K562 (cell line): ENCODE results near the gene SPAG16. TPM values are rescaled to one million over a fixed set of nuclear protein-coding genes. Genes with fewer than 3 reads are reported as not detected.

ENCODE experiments used
- ATAC-seq: fragments of 200-7000 bp; cut with Tn5 transposase; 3 replicates; pipeline ENCODE4 v1.9.1; 2020; ENCODE audit warnings: moderate library complexity
- BruUV-seq: library from RNA; stranded (reverse); fragments of 400-500 nt; replicated peaks from 2 replicates; lab custom pipeline; 2021; lab: Mats Ljungman, UMichigan
- CTCF ChIA-PET: fragments of 300-600 bp; formaldehyde crosslinking; extraction: SDS; loops from one replicate; lab custom pipeline; 2021; ENCODE audit warnings: low intra/inter-chr PET ratio; lab: Yijun Ruan, JAX
- POLR2A ChIA-PET: fragments of 300-600, 350-650 bp; sonication (Branson Sonifier 250); formaldehyde crosslinking; extraction: SDS; loops from one replicate; lab custom pipeline; 2021; ENCODE audit warnings: antibody characterized with exemption, inconsistent platforms; lab: Yijun Ruan, JAX
- DNase-seq, 4 experiments: peaks; one replicate each; pipeline versions ENCODE4 v3.0.0 to v3.0.0-alpha.2; 2011 to 2018; ENCODE audit warnings: low spot score in 3 of 4, mixed read lengths in 3 of 4; ENCODE audit errors: extremely low read depth in 1 of 4
- FAIRE-seq: peaks from 2 replicates; lab custom pipeline; 2011; peaks lifted over from hg19 to GRCh38; lab: Jason Lieb, UNC
- H2AFZ ChIP-seq: 2 replicates; pipeline ENCODE4 v1.6.0; 2011; ENCODE audit warnings: low read depth, low read length, control low read depth, inconsistent platforms
- H3K27ac ChIP-seq: fragments of 200-600 bp; 3 replicates; pipeline ENCODE4 v1.8.0; 2011; ENCODE audit warnings: low read depth, mild to moderate bottlenecking, control low read depth, inconsistent platforms, low read length, moderate library complexity, mixed read lengths; ENCODE audit errors: extremely low read depth
- H3K27me3 ChIP-seq, 2 experiments: fragments of 300-600 bp in 1 of 2; 2 replicates in 1 of 2; 3 replicates in 1 of 2; pipeline versions ENCODE4 v1.6.0 to v1.8.0; 2011; ENCODE audit warnings: inconsistent platforms in 2 of 2, low read length in 2 of 2, mild to moderate bottlenecking in 1 of 2, mixed read lengths in 1 of 2, moderate library complexity in 1 of 2; ENCODE audit not compliant: control insufficient read depth in 2 of 2, insufficient read depth in 2 of 2
- H3K36me3 ChIP-seq: fragments of 300-600 bp; 3 replicates; pipeline ENCODE4 v1.8.0; 2011; ENCODE audit warnings: mild to moderate bottlenecking, low read length, inconsistent platforms; ENCODE audit not compliant: control insufficient read depth, insufficient read depth
- H3K4me1 ChIP-seq, 2 experiments: fragments of 200-600 bp in 1 of 2; replicated peaks in 1 of 2; 2 replicates in 1 of 2; 3 replicates in 1 of 2; pipeline versions ENCODE4 v1.5.1 to v1.8.0; 2011; ENCODE audit warnings: inconsistent platforms in 2 of 2, low read length in 2 of 2, mild to moderate bottlenecking in 1 of 2, mixed read lengths in 1 of 2, moderate library complexity in 1 of 2; ENCODE audit not compliant: control insufficient read depth in 2 of 2, insufficient read depth in 2 of 2
- H3K4me2 ChIP-seq: 2 replicates; pipeline ENCODE4 v1.6.1; 2011; ENCODE audit warnings: low read length, control low read depth, inconsistent platforms, mixed read lengths; ENCODE audit not compliant: insufficient read depth
- H3K4me3 ChIP-seq: fragments of 200-600 bp; sonication (generic), shearing (Covaris generic); 2 replicates; pipeline ENCODE4 v1.5.1; 2016; ENCODE audit warnings: control low read depth, inconsistent platforms
- H3K79me2 ChIP-seq: fragments of 200-600 bp; 3 replicates; pipeline ENCODE4 v1.8.0; 2011; ENCODE audit warnings: low read length, inconsistent platforms; ENCODE audit not compliant: control insufficient read depth, insufficient read depth
- H3K9ac ChIP-seq, 2 experiments: 2 replicates each; pipeline versions ENCODE4 v1.6.0 to v1.6.1; 2011; ENCODE audit warnings: low read depth in 2 of 2, low read length in 2 of 2, control low read depth in 1 of 2, inconsistent platforms in 1 of 2, mild to moderate bottlenecking in 1 of 2, mixed read lengths in 1 of 2; ENCODE audit not compliant: insufficient read depth in 1 of 2
- H3K9me1 ChIP-seq: one replicate; pipeline ENCODE4 v1.6.0; 2011; ENCODE audit warnings: inconsistent platforms, mild to moderate bottlenecking, low read length, moderate library complexity; ENCODE audit not compliant: control insufficient read depth, insufficient read depth
- H3K9me3 ChIP-seq: replicated peaks from 2 replicates; pipeline ENCODE4 v1.5.1; 2011; ENCODE audit warnings: low read depth, low read length, inconsistent platforms; ENCODE audit not compliant: control insufficient read depth, insufficient read depth
- H4K20me1 ChIP-seq: replicated peaks from 2 replicates; pipeline ENCODE4 v1.6.1; 2011; ENCODE audit warnings: low read length, inconsistent platforms, mixed read lengths; ENCODE audit not compliant: control insufficient read depth, insufficient read depth
- ELF2 ChIP-seq: fragments of 250-450 bp; sonication (Bioruptor Pico); IDR thresholded peaks from 2 replicates; pipeline ENCODE4 v1.5.0; 2021; ENCODE audit warnings: mild to moderate bottlenecking
- ELF4 ChIP-seq: fragments of 450-650 bp; formaldehyde crosslinking; IDR thresholded peaks from 2 replicates; pipeline ENCODE4 v1.4.0; 2022; ENCODE audit warnings: missing genetic modification characterization
- GABPB1 ChIP-seq: sonication (generic); formaldehyde crosslinking; IDR thresholded peaks from 2 replicates; pipeline ENCODE4 v1.8.0; 2022; ENCODE audit warnings: mild to moderate bottlenecking, missing genetic modification reagents
- IFI16 ChIP-seq: fragments of 250-450 bp; sonication (Bioruptor Pico); IDR thresholded peaks from 2 replicates; pipeline ENCODE4 v2.1.2; 2022; ENCODE audit warnings: mild to moderate bottlenecking, inconsistent platforms
- STAG1 ChIP-seq: sonication (generic); formaldehyde crosslinking; IDR thresholded peaks from 2 replicates; pipeline ENCODE4 v1.5.0; 2020; ENCODE audit warnings: missing genetic modification reagents, borderline replicate concordance
- ZC3H4 ChIP-seq: sonication (generic); formaldehyde crosslinking; IDR thresholded peaks from 2 replicates; pipeline ENCODE4 v1.9.0; 2021; ENCODE audit warnings: missing genetic modification reagents, borderline replicate concordance
- WGBS: fragments of 100-300 bp; shearing (Covaris generic); methylation state at CpG from one replicate; pipeline ENCODE4 v1.1.6; 2016; ENCODE audit warnings: low coverage, mixed read lengths; ENCODE audit not compliant: insufficient coverage; ENCODE audit errors: missing lambda C conversion rate; 5-methylcytosine and 5-hydroxymethylcytosine counted together
- in situ Hi-C: fragments of 300-500 bp; cut with MboI; formaldehyde crosslinking; loops from 4 replicates; pipeline ENCODE4 v1.15.0; 2018; ENCODE audit warnings: inconsistent platforms, mixed read lengths
- intact Hi-C: fragments of 100-400 bp; cut with micrococcal nuclease; formaldehyde crosslinking; loops from 2 replicates; pipeline ENCODE4 v1.14.2; 2022
- polyA plus RNA-seq, 8 experiments: library from polyadenylated mRNA; depleted of rRNA in 4 of 8; stranded (reverse) in 5 of 8; unstranded in 3 of 8; fragments of >200 nt; fragmentation: Nextera tagmentation in 2 of 8; fragmentation: Illumina TruSeq in 1 of 8; extraction: Ambion mirVana in 2 of 8; extraction: Trizol in 1 of 8; gene quantifications; 2 replicates each; pipeline versions ENCODE4 v1.2.1 to v1.2.3, GENCODE V29; 2011 to 2014; ENCODE audit warnings: inconsistent platforms in 1 of 8, missing spikeins in 1 of 8
- total RNA-seq, 7 experiments: library from RNA; depleted of rRNA in 6 of 7; stranded (reverse); fragments of >200 nt in 6 of 7; fragmentation: Illumina TruSeq in 2 of 7; extraction: Trizol in 2 of 7; gene quantifications; 2 replicates each; pipeline versions ENCODE4 v1.2.1 to v1.2.3, GENCODE V29; 2011 to 2021; ENCODE audit warnings: low replicate concordance in 1 of 7
- TF ChIP-seq, protein P1 (sequence below): sonication (generic); formaldehyde crosslinking; IDR thresholded peaks from 2 replicates; pipeline ENCODE4 v1.8.0; 2022; ENCODE audit warnings: mild to moderate bottlenecking, missing genetic modification reagents

SPAG16 gene
- total and polyA plus RNA-seq, 9 of the 15 experiments (the other 6 are each of a cell fraction or from before 2014, with no cell fraction given) = 0.98 to 5.9 (median 3.5) TPM

DNA sequence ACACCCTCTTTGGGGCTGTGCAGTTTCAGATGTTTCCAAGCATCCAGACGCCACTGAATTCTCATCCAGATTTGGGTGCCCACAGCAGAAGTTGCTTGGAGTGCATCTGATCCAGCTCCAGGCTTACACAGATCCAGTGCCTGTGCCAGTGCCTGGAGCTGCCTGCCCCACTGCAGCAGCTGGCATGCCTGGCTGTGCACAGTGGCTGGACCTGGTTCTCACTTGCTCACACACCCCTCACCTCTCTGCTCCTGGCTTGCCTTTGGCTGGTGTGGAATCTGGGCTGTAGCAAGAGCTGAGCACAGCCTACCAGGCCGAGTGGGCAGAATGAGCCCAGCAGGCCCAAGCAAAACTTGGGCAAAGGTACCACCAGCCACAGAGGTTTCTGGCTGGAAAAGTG lies 137.9 kb downstream of the SPAG16 start:
- Histone ChIP-seq H3K4me2 (no peak overlapping the region), H2AFZ (no peak overlapping the region), H3K9me1 (no peaks in the 10 kb centered on the region), H3K79me2 (no peaks in the 10 kb centered on the region), H3K4me1 (no peaks in the 10 kb centered on the region), H3K27me3 (no peaks in the 10 kb centered on the region), H3K27ac (no peak overlapping the region), H3K9me3 (no peaks in the 10 kb centered on the region), H3K36me3 (no peaks in the 10 kb centered on the region), H3K4me3 (no peak overlapping the region), H3K9ac (no peak overlapping the region), H4K20me1 (no peaks in the 10 kb centered on the region)
- FAIRE-seq = no peak
- ChIA-PET POLR2A (no interaction called here), CTCF (no interaction called here)
- no peak for TF ChIP-seq GABPB1 (CRISPR knock-in tag)
- no peak for TF ChIP-seq ELF4 (CRISPR knock-in tag)
- TF ChIP-seq ELF2 (CRISPR knock-in tag) = no peak
- TF ChIP-seq STAG1 = no peak
- TF ChIP-seq IFI16 = no peak
- no peak for TF ChIP-seq ZC3H4
- TF ChIP-seq, protein P1, sequence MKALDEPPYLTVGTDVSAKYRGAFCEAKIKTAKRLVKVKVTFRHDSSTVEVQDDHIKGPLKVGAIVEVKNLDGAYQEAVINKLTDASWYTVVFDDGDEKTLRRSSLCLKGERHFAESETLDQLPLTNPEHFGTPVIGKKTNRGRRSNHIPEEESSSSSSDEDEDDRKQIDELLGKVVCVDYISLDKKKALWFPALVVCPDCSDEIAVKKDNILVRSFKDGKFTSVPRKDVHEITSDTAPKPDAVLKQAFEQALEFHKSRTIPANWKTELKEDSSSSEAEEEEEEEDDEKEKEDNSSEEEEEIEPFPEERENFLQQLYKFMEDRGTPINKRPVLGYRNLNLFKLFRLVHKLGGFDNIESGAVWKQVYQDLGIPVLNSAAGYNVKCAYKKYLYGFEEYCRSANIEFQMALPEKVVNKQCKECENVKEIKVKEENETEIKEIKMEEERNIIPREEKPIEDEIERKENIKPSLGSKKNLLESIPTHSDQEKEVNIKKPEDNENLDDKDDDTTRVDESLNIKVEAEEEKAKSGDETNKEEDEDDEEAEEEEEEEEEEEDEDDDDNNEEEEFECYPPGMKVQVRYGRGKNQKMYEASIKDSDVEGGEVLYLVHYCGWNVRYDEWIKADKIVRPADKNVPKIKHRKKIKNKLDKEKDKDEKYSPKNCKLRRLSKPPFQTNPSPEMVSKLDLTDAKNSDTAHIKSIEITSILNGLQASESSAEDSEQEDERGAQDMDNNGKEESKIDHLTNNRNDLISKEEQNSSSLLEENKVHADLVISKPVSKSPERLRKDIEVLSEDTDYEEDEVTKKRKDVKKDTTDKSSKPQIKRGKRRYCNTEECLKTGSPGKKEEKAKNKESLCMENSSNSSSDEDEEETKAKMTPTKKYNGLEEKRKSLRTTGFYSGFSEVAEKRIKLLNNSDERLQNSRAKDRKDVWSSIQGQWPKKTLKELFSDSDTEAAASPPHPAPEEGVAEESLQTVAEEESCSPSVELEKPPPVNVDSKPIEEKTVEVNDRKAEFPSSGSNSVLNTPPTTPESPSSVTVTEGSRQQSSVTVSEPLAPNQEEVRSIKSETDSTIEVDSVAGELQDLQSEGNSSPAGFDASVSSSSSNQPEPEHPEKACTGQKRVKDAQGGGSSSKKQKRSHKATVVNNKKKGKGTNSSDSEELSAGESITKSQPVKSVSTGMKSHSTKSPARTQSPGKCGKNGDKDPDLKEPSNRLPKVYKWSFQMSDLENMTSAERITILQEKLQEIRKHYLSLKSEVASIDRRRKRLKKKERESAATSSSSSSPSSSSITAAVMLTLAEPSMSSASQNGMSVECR = no peak
- no TSS peak for BruUV-seq
- in situ Hi-C loops (no loop called here), intact Hi-C loops (no loop called here)
- DNase-seq = no peak
- 0% methylated on average over 2 of the region's 2 CpGs for WGBS
- no peak for ATAC-seq
